Measurements from ENCODE around the gene BEST2. TPM values are rescaled to one million over a fixed set of nuclear protein-coding genes. Genes with fewer than 3 reads are reported as not detected.

The BEST2 gene
- total RNA-seq, 4 donors from 2014 or later: 0.63 TPM; not detected in 3

GRCh38 chr19:12792051-12792852, 40.7 kb downstream of the BEST2 start:
- Histone ChIP-seq H3K36me3 (no peaks in the 10 kb centered on the region), H3K4me3 (peak overlapping the region; percentile 91 to 98 (median 94)), H3K9me3 (no peaks in the 10 kb centered on the region), H3K27me3 (no peaks in the 10 kb centered on the region), H3K27ac (peak overlapping the region; percentile 99 to 100 (median 100)), H3K4me1 (peaks cover 33 to 40% of the 10 kb centered on the region in 2 donors)
- in situ Hi-C loops (cut with MboI; ENCODE audit: low sequenced_read_pairs in 4 of 4): no loop called here
- peak; percentile 9 to 24 for ATAC-seq
- TF ChIP-seq POLR2A (IDR thresholded peaks at IDR 0.05) (peak; percentile 71 to 78), CTCF (IDR thresholded peaks at IDR 0.05 in 4 of 5, conservative IDR thresholded peaks at IDR 0.05 in 1 of 5) (peak in 1 of 5 experiments; percentile 11)
- intact Hi-C loops (cut with DNase I; ENCODE audit: low total_unique reads): loop anchor here (5.0 kb wide), 4 partner anchors 70 to 1055 kb away; partner anchors contain the start of genes FARSA, IER2, STX10 and TNPO2
- DNase-seq: peak; percentile 81 to 86

- intact Hi-C loops (cut with DNase I; ENCODE audit: low total_unique reads) (loop anchor here (1.0 to 5.0 kb wide), 5 partner anchors 18 to 1054 kb away; partner anchors contain the start of genes FARSA, HOOK2, IER2 and STX10), in situ Hi-C loops (cut with MboI; ENCODE audit: low sequenced_read_pairs in 4 of 4) (no loop called here)
- no peak for DNase-seq
- H3K9me3 ChIP-seq: no peaks in the 10 kb centered on the region
- TF ChIP-seq CTCF (IDR thresholded peaks at IDR 0.05 in 4 of 5, conservative IDR thresholded peaks at IDR 0.05 in 1 of 5) (peak in 1 of 5 experiments; percentile 5), POLR2A (IDR thresholded peaks at IDR 0.05) (peak in 1 of 2 donors; percentile 47)
- H3K4me1 ChIP-seq: peaks cover 31 to 33% of the 10 kb centered on the region in 2 donors
- ATAC-seq: no peak
- peak overlapping the region; percentile 91 to 98 (median 94) for H3K4me3 ChIP-seq
- H3K27ac ChIP-seq: peak overlapping the region; percentile 99 to 100 (median 100)
- no peaks in the 10 kb centered on the region for H3K36me3 ChIP-seq
- no peaks in the 10 kb centered on the region for H3K27me3 ChIP-seq
Measured at GRCh38 chr19:12792853-12793289, 41.3 kb downstream of the BEST2 start.

- no peaks in the 10 kb centered on the region for H3K9me3 ChIP-seq
- no peaks in the 10 kb centered on the region for H3K27me3 ChIP-seq
- ATAC-seq (peak; percentile 48 to 55), DNase-seq (peak; percentile 85 to 92)
- intact Hi-C loops (cut with DNase I; ENCODE audit: low total_unique reads) (loop anchor here (1.0 to 5.0 kb wide), 5 partner anchors 18 to 1054 kb away; partner anchors contain the start of genes FARSA, HOOK2, IER2 and STX10), in situ Hi-C loops (cut with MboI; ENCODE audit: low sequenced_read_pairs in 4 of 4) (no loop called here)
- H3K4me3 ChIP-seq: peak overlapping the region; percentile 91 to 98 (median 94)
- TF ChIP-seq POLR2A (IDR thresholded peaks at IDR 0.05) (peak; percentile 82 to 90), CTCF (IDR thresholded peaks at IDR 0.05 in 4 of 5, conservative IDR thresholded peaks at IDR 0.05 in 1 of 5) (peak in 2 of 5 experiments; percentile 19 to 30)
- no peaks in the 10 kb centered on the region for H3K36me3 ChIP-seq
- peaks cover 24 to 27% of the 10 kb centered on the region in 2 donors for H3K4me1 ChIP-seq
- peak overlapping the region; percentile 99 to 100 (median 100) for H3K27ac ChIP-seq
Measured at GRCh38 chr19:12793290-12794195, 42.0 kb downstream of the BEST2 start.

DNA sequence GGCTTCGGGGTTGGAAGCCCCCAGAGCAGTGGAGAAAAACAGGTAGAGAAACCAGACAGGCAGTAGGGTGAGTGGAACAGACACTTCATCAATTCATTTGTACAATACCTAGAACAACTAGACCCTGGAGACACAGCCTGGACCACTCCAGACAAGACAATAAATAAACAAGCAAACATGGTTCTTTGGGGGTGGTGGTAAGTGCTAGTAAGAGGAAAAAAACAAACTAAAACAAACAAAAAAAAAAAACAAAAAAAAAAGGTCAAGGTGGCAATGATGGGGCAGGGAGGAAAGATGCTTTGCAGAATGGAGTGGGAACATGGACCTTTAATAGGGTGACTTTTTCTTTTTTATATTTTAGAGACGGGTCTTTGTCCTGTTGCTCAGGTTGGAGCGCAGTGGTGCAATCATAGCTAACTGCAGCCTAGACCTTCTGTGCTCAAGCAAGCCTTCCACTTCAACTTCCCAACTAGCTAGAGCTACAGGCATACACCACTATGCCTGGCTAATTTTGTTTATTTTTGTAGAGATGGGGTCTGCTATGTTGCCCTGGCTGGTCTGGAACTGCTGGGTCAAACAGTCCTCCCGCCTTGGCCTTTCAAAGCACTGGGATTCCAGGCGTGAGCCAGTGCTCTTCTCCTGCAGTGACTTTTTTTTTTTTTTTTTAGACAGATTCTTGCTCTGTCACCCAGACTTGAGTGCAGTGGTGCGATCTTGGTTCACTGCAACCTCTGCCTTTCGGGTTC, 42.8 kb downstream of the BEST2 start:
- DNase-seq (no peak), ATAC-seq (no peak)
- intact Hi-C loops (cut with DNase I; ENCODE audit: low total_unique reads): loop anchor here (5.0 kb wide), 4 partner anchors 72 to 1053 kb away; partner anchors contain the start of genes FARSA, IER2, STX10 and TNPO2
- Histone ChIP-seq H3K27ac (peak overlapping the region; percentile 99 to 100 (median 100)), H3K4me3 (peak overlapping the region; percentile 91 to 98 (median 94)), H3K4me1 (peaks cover 16 to 18% of the 10 kb centered on the region in 2 donors), H3K36me3 (peaks cover 0 to 8% of the 10 kb centered on the region in 2 donors), H3K9me3 (no peaks in the 10 kb centered on the region), H3K27me3 (no peaks in the 10 kb centered on the region)
- TF ChIP-seq POLR2A (IDR thresholded peaks at IDR 0.05) (no peak), CTCF (IDR thresholded peaks at IDR 0.05 in 4 of 5, conservative IDR thresholded peaks at IDR 0.05 in 1 of 5) (no peak)
- in situ Hi-C loops (cut with MboI; ENCODE audit: low sequenced_read_pairs in 4 of 4): no loop called here

Data from gastrocnemius medialis (tissue), 4 donors.